ENCODE data around the gene GRB2.
"Not testable (repeated sequence)": the region's sequence is repeated elsewhere in the genome, so short reads cannot be mapped to it uniquely, and the experiment has no call there.

Gene GRB2

DNA sequence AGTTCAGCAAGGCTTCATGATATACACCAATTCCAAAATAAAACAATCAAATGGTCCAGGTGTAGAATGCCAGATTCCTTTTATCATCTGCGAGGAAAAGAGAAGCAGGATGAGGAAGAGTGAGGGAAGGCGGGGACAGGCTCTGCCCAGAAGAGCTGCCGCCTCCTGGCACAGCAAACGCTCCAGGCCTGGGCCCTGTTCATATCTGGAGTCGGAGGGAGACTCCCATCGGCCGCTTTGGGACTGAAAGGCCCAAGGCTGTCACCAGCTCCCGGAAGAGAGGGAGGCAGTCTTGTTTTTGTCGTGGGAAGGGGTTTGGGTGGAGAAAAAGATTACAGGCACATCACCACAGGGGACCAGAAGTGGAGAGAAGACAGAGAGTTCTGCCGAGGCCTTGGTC, 87.3 kb downstream of the GRB2 start:
- no peak for DNase-seq (ENCODE audit: low spot score)

DNA sequence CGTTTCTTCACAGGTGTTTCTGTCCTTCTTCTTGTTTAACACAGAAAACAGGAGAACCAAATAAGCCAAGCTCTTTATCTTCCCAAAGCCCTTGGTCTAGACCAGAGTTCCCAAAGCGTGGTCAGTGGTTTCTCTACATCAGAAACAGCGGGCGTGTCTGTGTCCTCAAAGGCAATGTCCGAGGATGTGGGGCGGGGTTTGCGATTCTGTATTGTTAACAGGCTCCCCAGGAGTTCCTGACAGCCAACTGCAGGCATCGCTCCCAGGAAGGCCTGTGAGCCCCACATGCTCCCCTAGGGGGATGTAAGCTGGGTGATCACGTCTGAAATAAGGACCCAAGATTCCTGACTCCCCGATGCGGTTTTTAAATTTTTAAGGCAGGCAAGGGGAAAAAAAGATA, 87.8 kb downstream of the GRB2 start:
- DNase-seq (ENCODE audit: low spot score): no peak

DNA sequence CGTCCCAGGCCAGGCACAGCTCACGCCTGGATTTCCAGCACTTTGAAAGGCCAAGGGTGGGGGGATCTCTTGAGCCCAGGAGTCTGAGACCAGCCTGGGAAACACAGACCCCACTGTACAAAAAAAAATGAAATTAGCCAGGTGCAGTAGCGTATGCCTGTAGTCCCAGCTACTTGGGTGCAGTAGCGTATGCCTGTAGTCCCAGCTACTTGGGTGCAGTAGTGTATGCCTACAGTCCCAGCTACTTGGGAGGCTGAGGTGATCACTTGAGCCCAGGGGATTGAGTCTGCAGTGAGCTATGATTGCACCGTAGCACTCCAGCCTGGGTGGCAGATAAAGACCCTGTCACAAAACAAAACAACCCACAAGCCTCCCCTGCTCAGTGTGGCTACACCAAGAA, 89.2 kb downstream of the GRB2 start:
- DNase-seq (ENCODE audit: low spot score): no peak

DNA sequence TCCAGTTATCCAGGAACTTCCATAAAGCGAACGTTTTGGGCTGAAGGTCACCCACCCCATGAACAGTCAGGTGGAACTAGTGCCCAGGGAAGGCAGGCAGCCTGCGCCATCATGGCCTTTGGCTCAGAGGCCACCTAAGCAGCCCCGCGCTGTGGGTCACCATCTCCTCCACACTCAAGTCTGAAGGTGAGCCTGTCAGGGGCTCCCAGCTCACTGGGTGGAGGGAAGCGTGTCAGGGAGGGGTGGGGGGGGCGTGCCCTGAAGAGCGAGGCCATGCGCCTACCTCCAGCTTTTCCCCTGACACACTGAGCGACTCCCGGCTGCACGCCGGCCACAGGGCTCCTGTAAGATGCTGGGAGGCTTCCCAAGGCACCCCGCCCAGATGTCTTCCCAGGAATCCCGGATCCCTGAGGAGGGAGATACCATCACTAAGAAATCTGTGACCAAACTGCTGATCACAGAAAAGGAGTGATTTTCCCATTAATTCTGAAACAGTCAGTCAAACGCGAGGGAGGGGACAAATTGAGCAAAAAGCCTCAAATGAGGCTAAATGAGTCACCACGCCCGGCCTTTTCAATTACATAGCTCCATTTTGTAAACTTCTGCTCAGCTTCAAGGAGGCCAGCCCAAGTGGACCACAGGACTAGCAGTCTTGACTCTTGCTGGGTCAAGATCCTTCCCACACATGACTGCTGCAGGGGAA, 89.8 kb downstream of the GRB2 start:
- no peak for DNase-seq (ENCODE audit: low spot score)

DNA sequence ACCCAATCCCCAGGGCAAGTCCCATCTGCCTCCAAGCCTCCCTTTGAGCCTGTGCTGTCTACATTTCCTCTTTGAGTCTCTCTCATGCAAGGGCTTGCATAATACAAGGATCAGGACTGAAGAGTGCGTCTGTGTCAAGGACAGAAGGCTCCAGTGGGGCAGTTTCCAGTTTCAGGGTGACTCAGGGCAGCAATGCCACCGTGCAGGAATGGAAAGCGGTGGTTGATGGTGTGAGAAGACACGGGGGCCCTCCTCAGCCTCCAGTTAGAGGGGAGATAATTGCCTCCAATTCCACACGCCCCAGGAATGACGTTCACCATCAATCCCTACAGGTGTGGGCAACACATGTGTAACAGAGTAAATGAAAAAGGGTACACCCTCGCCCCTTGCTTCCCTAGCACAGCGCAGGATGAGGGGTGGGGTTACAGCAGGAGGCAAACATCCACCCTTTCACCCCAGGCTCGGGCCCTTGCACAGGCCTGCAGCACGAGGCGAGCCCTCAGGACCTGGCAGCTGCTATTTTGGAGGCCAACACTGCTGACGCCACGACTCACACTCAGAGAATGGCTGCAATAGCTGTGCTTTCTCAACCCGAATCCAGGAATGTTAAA, 91.4 kb downstream of the GRB2 start:
- DNase-seq (ENCODE audit: low spot score): no peak

DNA sequence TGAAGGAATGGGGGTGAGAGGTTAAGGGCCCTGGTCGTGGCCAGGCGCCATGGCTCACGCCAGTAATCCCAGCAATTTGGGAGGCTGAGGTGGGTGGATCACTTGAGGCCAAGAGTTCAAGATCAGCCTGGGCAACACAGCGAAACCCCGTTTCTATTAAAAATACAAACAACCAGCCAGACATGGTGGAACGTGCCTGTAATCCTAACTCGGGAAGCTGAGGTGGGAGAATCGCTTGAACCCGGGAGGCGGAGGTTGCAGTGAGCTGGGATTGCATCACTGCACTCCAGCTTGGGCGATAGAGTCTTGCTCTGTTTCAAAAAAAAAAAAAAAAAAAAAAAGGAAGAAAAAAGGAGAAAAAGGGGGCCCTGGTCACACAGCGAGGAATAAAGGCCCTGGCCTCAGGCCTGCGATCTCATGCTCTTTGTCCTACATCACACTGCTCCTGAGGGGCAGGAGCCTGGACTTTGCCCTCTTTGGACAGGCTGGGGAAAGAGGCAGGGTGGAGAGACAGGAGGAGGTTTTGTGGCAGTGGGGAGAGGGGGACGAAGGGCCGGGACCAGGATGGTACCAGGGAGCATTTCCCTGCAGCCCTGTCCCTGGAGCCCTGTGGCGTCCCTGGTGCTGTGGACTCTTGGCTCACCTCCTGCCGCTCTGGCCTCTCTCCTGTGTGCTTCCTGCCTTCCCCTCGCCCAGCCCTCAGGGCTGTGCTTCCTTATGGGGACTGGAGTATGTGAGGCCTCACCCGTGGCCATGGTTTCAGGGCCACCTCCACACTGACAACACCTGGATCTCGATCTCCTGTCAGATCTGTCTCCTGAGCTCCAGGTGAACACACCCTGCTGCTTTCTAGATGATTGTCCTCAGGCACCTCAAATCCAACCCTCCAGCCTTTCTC, 96.5 kb downstream of the GRB2 start:
- no peak for DNase-seq (ENCODE audit: low spot score)

DNA sequence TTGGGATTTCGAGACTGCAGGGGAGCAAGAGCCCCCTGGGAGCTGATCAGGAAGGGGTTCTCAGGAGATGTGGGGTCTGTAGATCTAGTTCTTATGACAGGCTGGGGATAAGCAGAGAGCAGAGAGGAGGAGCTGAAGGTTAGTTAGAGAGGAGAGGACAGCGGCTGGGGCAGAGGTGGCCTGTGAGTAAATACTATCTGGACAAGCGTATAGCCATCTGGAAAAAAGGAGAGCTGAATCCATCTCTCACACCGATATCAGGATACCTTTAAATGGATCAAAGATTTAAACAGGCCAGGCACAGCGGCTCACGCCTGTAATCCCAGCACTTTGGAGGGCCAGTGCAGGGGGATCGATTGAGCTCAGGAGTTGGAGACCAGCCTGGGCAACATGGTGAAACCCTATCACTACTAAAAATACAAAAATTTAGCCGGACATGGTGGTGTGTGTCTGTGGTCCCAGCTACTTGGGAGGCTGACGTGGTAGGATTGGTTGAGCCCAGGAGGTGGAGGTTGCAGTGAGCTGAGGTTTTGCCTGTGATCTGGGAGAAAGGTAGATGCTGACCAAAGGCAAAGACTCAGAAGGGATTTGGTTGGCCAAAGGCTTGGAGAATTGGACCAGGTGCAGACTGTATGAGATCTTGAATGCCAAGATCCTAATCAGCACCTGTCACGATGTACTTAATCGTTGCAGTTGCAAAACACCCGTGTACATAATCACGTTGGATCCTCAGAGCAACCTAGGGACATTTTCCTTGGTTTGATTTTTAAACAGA, 97.3 kb downstream of the GRB2 start:
- no peak for DNase-seq (ENCODE audit: low spot score)

DNA sequence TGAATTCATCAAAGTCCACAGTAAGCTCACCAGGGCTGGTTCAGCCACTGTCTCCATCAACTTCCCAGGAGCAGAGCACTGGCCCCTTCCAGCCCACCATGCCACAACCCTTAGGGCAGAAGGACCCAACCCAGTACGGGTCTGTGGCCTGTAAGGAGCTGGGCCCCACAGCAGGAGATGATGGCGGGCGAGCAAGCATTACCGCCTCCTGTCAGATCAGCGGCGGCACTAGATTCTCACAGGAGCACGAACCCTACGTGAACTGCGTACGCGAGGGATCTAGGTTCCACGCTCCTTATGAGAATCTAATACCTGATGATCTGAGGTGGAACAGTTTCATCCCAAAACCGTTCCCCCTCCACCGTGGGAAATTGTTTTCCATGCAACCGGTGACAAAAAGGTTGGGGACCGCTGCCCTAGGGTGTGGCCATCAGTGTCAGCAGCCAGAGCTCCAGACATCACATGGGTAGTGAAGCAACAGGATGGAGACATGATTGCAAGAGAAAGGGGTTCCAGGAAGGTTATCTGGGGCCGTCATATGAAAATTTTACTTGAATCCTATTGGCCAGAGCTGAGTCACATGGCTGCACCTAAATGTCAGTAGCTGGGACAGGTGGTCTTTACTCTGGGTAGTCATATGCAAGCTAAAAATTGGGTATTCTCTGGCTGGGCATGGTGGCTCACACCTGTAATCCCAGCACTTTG, 103.8 kb downstream of the GRB2 start:
- DNase-seq (ENCODE audit: low spot score): no peak

DNA sequence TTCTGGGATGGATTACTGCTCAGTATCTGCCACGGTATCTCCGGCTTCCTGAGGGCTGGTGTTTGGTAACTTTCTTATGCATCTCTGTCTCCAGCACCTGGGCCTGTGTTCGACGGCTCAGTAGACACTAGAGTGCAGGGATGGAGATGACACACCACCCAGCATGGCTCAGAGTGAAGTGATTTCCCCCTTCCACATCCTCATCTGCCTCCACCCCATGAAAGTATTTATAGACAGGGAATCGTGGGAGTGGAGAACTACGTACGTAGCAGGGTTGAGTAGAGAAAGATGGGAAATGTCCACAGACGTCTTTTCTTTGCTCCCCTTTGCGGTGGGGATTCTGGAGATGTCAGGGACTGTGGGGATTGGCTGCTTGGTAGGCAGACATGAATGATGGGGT, 104.4 kb downstream of the GRB2 start:
- no peak for DNase-seq (ENCODE audit: low spot score)

DNA sequence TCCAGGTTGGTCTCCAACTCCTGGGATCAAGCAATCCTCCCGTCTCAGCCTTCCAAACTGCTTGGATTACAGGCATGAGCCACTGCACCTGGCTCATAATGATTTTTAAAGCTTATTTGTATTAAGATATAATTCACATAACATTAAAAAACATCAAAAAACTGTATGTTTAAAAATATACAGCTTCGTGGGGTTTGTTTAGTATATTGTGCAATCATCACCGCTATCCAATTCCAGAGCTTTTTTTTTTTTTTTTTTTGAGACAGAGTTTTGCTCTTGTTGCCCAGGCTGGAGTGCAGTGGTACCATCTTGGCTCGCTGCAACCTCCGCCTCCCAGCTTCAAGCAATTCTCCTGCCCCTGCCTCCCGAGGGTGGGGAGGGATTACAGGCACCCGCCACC, 105.2 kb downstream of the GRB2 start:
- DNase-seq (ENCODE audit: low spot score): no peak

DNA sequence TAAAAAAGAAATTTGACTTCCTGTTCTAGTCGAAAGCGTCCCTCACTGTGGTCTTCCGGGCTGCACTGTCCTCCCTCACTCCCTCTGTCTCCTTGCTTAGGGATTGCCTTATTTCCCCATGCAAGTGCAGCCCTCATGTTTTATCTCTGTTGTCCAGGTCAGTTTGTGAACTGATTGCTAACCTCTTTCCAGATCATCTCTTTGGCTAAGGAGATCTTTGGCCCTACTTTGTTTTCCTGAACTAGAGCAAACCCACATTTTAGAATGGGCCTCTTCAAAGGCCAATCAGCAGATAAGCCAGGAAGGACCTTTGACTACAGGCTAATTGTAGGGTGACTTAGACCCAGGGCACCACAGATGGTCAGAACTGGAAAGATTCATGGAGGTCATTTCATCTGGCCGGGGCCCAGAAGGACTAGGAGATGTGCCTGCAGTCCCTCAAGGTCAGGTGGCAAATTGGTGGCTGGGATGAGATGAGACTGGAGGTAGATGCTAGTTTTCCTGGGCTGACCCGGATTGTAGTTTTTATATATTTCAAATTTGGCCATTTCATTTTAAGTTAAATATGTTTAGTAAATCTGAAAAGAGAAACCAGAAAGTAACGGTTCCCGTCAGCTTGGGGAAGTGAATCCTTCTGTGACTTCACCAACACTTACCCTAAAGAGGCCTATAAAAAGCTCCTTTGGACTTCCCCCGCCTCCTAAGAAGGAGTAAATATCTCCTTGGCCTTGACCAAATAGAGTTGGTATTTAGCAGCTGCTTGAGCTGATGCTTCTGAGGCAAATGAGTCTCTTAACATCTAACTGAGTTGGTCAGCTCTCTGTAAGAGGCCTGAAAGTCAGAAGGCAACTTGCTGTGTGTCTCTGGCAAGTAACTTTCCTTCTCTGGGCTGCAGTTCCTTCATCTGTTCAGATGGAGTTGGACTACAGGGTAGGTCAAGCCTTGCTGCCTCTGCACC, 110.0 kb downstream of the GRB2 start:
- DNase-seq (ENCODE audit: low spot score): peak; percentile 69

DNA sequence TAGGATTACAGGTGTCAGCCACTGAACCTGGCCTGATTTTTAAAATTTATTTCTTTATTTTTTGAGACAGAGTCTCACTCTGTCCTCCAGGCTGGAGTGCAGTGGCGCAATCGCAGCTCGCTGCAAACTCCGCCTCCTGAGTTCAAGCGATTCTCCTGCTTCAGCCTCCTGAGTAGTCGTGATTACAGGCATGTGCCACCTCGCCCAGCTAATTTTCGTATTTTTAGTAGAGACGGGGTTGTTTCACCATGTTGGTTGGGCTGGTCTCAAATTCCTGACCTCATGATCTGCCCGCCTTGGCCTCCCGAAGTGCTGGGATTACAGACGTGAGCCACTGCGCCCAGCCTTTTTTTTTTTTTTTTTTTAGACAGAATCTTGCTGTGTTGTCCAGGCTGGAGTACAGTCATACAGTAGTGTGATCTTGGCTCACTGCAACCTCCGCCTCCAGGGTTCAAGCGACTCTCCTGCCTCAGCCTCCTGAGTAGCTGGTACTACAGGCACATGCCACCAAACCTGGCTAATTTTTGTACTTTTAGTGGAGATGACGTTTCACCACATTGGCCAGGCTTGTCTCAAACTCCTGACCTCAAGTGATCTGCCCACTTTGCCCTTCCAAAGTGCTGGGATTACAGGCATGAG, 112.5 kb downstream of the GRB2 start:
- DNase-seq (ENCODE audit: low spot score): not testable (repeated sequence)

DNA sequence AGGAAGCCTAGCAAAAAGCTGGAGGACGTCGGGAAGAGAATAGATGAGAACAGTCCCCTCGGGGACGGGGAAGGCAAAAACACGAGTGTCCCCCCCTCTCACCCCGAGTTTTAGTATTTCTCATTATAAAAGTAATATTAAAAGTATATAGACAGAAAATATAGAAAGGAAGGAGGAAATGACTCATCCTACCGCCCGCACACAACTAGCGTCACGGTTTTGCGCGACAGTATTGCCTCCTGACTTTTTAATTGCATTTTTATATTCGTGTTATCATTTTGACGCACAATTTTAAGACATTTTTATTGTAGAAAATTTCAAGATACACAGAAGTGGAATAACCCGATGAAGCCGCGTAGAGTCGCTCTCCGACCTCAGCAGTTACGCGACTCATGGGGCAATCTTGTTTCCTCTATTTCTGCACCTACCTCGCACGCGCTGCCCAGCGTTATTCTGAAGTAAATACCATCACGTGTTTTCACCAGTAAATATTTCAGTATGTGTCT, 115.6 kb downstream of the GRB2 start:
- DNase-seq (ENCODE audit: low spot score): peak; percentile 50

DNA sequence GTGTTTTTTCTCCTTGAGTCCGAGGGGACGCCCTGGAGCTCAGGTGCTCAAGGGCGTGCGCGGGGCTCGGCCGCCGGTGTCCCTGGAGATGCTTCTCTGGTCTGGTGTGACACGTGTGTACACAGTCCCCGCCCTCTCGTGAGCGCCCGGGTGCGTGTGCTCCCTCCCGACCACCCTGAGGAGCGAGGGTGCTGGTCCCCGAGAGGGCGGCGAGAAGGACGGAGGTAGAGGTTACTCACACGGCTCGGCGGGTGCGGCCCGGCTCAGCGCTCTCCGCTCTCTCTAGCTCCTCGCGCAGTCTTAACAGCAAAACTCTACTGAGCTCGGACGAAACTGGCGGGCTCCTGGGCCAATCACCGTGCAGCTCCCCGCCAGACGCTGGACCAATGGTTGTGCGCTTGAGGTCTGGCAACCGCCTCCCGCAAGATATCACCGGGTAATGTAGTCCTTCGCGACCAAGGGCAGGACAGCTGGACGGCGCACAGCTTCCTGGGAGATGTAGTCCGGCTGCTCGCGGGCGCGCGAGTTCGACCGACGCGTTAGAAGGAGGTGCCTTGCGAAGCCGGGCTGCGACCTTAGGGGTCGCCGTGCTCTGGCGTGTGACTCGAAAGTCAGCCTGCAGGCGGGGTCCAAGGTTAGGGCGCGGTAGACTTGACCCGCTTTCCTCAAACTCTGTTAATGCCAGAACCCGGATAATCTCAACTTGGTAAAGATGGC, 116.2 kb downstream of the GRB2 start, which contains the start of gene SLC25A19:
Gene SLC25A19 (minus strand): TSS at position 319 of the 717 bp plus-strand sequence. CDS start 2,669 bp downstream, outside the sequence.
- peak; percentile 99 for DNase-seq (ENCODE audit: low spot score)

DNA sequence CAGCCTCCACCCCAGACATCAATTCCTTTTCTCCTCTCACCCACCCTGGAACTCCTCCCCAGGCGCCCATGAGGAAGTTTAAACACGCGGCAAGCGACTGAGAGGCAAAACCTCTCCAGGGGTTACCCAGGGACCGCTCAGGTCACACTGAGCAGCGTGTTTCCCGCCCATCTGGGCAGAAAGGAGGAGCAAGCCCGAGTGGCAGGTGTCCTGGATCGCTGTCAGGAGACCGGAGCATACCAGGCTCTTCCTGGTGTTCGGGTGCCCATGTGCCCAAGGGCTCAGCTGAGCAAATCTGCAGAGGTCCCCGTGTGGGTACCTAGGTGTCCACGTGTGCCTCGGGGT, 116.7 kb downstream of the GRB2 start:
- DNase-seq (ENCODE audit: low spot score): peak; percentile 60

DNA sequence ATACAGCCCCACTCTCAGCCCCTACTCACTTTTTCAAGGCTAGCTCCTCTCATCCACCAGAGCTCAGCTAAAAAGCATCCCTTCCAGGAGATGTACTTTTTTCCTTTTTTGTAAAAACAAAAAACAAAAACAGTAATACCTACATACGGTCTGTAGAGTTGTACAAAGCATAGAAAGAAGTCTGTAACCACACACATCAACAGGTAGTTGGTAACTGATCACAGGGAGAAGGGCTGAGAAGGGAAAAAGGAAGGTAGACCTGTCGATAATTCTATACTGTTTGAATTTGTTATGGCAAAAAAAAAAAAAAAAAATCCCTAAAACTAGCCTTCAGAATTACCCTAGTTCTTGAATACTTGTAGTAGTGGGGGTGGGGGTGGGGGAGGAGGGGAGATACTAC, 117.1 kb downstream of the GRB2 start:
- no peak for DNase-seq (ENCODE audit: low spot score)

DNA sequence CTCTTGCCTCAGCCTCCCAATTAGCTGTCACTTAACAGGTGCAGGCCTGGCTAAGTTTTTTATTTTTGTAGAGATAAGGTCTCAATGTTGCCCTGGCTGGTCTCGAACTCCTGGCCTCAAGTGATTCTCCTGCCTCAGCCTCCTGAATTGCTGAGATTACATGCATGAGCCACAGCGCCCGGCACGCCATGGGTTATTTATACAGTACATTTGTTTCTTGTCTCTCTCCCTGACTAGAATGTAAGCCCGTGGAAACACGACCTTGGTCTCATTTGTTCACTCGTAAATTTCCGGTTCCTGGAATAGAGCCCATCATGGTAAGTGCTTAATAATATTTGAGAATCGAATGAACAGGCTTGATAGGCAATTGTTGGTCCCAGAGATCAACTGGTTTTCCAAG, 118.3 kb downstream of the GRB2 start:
- no peak for DNase-seq (ENCODE audit: low spot score)

DNA sequence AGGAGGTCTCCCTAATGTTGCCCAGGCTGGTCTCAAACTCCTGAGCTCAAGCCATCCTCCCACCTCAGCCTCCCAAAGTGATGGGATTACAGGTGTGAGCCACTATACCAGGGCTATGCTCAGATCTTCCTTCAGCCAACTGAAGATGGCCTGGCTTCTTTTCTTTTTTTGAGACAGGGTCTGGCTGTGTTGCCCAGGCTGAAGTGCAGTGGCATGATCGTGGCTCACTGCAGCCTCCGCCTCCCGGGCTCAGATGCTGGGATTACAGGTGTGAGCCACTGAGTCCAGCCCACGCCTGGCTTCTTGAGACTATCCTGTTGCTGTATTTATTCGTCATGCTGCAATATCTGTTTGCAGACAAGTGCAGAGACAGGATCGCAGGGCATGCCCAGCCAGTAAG, 120.4 kb downstream of the GRB2 start:
- DNase-seq (ENCODE audit: low spot score): no peak

DNA sequence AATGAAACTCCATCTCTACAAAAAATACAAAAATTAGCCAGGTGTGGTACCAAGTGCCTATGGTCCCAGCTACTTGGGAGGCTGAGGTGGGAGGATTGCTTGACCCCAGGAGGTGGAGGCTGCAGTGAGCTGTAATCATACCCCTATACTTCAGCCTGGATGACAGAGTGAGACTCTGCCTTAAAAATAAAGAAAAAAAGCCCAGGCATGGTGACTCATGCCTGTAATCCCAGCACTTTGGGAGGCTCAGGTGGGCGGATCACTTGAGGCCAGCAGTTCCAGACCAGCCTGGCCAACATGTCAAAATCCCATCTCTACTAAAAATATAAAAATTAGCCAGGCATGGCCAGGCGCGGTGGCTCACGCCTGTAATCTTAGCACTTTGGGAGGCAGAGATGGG, 125.3 kb downstream of the GRB2 start:
- not testable (repeated sequence) for DNase-seq (ENCODE audit: low spot score)
